Subcutaneous adipose tissue (tissue), 4 donors: ENCODE results near the gene PDHX. TPM values are rescaled to one million over a fixed set of nuclear protein-coding genes. Genes with fewer than 3 reads are reported as not detected.

Experiments
- total RNA-seq, 4 donors: library from RNA; depleted of rRNA; stranded (reverse); fragments of >200 nt; gene quantifications; one replicate each; pipeline ENCODE4 v1.1.0, GENCODE V29; 2016
- TF ChIP-seq, protein P1 (sequence below): fragments of 450-650 bp; IDR thresholded peaks from one replicate; pipeline ENCODE4 v1.5.1; 2016; ENCODE audit warnings: low read depth, mild to moderate bottlenecking, control low read depth, antibody characterized with exemption, moderate library complexity

PDHX gene
- total RNA-seq, 4 donors from 2014 or later, result 34.8 to 52.0 (median 46.1) TPM

- TF ChIP-seq, protein P1, sequence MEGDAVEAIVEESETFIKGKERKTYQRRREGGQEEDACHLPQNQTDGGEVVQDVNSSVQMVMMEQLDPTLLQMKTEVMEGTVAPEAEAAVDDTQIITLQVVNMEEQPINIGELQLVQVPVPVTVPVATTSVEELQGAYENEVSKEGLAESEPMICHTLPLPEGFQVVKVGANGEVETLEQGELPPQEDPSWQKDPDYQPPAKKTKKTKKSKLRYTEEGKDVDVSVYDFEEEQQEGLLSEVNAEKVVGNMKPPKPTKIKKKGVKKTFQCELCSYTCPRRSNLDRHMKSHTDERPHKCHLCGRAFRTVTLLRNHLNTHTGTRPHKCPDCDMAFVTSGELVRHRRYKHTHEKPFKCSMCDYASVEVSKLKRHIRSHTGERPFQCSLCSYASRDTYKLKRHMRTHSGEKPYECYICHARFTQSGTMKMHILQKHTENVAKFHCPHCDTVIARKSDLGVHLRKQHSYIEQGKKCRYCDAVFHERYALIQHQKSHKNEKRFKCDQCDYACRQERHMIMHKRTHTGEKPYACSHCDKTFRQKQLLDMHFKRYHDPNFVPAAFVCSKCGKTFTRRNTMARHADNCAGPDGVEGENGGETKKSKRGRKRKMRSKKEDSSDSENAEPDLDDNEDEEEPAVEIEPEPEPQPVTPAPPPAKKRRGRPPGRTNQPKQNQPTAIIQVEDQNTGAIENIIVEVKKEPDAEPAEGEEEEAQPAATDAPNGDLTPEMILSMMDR, result no peak
These were observed 4.7 kb upstream of the PDHX start for GRCh38 chr11:34911676-34912075.

GRCh38 chr11:34915136-34916014 lies 1.0 kb upstream of the PDHX start:
- TF ChIP-seq, protein P1, result no peak

DNA sequence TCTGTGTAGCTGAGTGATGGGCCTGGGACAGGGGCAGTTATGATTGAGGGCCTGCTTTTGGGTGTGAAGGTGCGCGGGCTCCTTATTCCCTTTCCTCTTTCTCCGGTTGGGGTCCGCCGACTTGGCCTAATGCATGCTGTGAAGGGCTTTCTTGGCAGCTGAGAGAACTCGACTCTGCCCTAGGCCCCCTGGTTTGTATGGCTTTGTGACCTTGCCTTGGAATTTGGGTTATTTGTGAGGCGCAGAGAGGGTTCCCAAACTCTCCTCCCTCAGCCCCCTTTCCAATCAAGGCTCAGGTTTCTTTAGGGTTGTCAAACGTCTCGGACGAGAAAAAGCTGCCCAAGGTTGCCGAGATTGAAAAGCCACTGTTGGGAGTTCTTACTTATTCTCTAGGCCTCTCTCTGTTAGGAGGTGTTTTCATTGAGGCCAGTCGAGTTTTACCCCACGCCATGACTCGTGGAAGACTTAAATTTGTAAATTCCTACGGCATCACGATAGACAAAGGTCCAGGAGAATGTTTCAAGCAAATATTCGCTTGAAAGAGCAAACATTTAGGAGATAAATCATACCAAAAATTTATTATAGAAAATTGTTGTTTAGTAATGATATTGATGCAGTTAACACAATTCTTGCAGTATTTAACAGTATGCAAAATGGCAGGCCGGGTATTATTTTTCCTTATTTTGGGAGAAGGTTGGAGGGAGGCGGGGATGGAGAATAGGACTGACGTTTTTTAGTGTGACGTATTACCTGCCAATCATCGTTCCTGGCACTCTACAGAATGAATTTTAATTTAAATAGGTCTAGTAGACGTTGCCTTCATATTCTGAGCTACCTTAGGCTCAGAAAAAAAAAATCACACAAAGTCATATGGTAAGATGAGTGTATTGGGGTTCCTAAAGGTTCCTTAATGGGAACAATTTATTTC lies 689 bp downstream of the PDHX start:
- TF ChIP-seq, protein P1, result no peak

DNA sequence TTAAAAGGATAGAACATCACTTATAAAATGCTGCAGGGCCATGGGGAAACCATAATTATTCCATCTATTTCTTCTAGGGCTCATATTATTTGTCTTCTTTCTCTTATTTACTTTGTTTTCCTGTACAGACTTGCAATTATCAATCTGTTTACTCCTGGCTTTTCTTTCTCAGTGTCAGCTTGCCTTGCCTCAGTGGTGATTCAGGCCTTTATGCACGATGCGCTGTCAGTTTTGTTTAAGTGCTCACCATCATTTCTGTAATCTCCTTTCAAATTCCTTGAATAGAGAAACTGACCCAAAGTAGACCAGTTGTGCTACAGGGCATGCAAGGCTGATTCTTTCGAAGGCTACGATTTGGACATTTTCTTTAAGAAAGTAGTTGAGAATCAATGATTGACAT lies 4.7 kb downstream of the PDHX start:
- TF ChIP-seq, protein P1, result no peak

GRCh38 chr11:34924714-34925113 lies 8.3 kb downstream of the PDHX start:
- TF ChIP-seq, protein P1, result no peak

DNA sequence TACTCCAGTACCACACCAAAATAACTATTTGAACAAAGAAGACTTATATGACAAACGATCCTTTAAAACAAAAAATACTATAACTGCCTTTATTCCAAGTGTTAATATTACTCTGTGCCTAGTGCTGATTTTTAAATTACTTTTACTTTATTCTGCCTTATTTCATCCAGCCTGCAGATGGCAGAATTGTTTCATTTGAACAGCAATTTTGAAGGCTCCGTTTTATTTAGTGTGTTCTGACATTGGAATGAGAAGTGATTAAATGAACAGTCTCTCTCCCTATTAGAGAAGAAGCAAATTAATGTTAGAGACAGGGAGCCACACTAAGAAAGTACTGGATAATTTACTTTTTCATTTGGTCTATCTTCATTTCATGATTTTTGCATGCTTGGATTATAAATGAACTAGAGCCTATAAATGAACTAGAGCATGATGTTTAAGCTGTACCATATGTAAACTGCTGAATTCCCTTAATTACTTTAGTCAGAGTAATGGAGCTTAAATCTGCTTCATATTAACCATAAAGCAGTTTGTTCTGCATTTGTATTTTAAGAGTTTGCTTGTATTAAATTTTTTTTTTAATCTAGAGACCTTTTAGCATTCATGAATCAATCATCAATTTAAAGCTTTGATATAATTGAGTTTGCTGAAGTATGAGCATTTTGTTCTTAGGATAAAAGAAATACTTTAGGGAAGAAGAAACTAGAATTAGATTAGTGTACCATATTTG lies 9.8 kb downstream of the PDHX start:
- TF ChIP-seq, protein P1, result no peak
